BJ (cell line): ENCODE results near the gene RPS21. TPM values are rescaled to one million over a fixed set of nuclear protein-coding genes. Genes with fewer than 3 reads are reported as not detected.

Experiments
- CTCF ChIA-PET: fragments of 350-600 bp; formaldehyde crosslinking; extraction: SDS; loops from one replicate; lab custom pipeline; 2021; ENCODE audit warnings: antibody characterized with exemption, inconsistent platforms; lab: Yijun Ruan, JAX
- POLR2A ChIA-PET: fragments of 300-600 bp; sonication (Branson Sonifier 250); formaldehyde crosslinking; extraction: SDS; loops from one replicate; lab custom pipeline; 2021; ENCODE audit warnings: antibody characterized with exemption; lab: Charles Lee
- DNase-seq: peaks from one replicate; pipeline ENCODE4 v3.0.0-alpha.2; 2011; ENCODE audit warnings: low read depth
- H3K27me3 ChIP-seq: 2 replicates; pipeline ENCODE4 v1.6.0; 2011; ENCODE audit warnings: low read length; ENCODE audit not compliant: control insufficient read depth, insufficient read depth
- H3K36me3 ChIP-seq: 2 replicates; pipeline ENCODE4 v1.5.1; 2011; ENCODE audit warnings: low read length; ENCODE audit not compliant: control insufficient read depth, insufficient read depth
- H3K4me3 ChIP-seq: 2 replicates; pipeline ENCODE4 v1.5.1; 2011; ENCODE audit warnings: low read depth, mild to moderate bottlenecking, control low read depth, low read length
- polyA plus RNA-seq: library from polyadenylated mRNA; depleted of rRNA; stranded (reverse); fragments of >200 nt; gene quantifications from 2 replicates; pipeline ENCODE4 v1.2.3, GENCODE V29; 2011
- TF ChIP-seq, protein P1 (sequence below): IDR thresholded peaks from 2 replicates; pipeline ENCODE4 v1.5.1; 2011; ENCODE audit warnings: low read depth, mild to moderate bottlenecking, control low read depth, inconsistent platforms, low read length, moderate library complexity; ENCODE audit not compliant: insufficient read depth

The RPS21 gene
- polyA plus RNA-seq, 1 experiment, result 3,818 TPM

DNA sequence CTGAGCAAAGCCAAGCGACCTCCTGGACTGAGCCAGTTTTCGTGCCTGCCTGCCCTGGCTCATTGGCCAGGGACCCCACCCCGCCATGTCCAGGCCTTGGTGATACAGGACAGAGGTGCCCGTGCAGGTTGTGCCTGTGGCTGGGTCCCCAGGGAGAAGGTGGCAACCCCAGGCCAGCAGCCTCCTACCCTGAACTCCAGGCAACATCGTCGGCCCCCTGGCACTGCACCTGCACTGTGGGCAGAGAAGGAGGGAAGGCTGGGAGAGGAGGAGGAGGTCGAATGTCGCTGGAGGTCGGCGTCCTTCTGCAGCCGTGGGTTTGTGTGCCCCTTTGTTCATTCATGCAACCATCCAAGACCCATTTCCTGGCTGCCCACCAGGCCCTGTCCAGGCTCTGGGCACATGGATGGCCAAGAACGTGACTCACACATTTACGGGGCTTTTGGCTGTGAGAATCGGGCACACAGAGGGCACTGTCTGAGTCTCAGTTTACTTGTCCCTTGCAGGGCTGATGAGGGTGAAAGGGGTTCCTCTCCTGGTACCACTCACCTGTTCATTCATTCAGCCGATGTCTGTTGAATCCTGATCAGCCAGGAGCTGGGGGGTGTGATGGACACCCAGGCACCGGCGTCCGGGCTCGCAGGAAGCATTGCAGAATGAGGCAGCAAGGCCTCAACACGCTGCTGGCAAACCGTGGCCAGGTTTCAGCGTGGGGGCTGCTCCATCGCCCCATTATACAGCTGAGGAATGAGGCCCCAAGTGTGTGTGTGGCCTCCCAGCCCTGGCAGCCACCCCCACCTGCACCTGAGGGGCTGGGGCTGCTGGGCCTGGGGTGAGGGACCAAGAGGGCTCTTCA lies 42.8 kb downstream of the RPS21 start:
- ChIA-PET CTCF (no interaction called here), POLR2A (no interaction called here)
- TF ChIP-seq, protein P1, sequence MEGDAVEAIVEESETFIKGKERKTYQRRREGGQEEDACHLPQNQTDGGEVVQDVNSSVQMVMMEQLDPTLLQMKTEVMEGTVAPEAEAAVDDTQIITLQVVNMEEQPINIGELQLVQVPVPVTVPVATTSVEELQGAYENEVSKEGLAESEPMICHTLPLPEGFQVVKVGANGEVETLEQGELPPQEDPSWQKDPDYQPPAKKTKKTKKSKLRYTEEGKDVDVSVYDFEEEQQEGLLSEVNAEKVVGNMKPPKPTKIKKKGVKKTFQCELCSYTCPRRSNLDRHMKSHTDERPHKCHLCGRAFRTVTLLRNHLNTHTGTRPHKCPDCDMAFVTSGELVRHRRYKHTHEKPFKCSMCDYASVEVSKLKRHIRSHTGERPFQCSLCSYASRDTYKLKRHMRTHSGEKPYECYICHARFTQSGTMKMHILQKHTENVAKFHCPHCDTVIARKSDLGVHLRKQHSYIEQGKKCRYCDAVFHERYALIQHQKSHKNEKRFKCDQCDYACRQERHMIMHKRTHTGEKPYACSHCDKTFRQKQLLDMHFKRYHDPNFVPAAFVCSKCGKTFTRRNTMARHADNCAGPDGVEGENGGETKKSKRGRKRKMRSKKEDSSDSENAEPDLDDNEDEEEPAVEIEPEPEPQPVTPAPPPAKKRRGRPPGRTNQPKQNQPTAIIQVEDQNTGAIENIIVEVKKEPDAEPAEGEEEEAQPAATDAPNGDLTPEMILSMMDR, result no peak
- Histone ChIP-seq H3K36me3 (no peaks in the 10 kb centered on the region), H3K27me3 (peaks cover 11% of the 10 kb centered on the region), H3K4me3 (no peak overlapping the region)
- DNase-seq, result no peak

DNA sequence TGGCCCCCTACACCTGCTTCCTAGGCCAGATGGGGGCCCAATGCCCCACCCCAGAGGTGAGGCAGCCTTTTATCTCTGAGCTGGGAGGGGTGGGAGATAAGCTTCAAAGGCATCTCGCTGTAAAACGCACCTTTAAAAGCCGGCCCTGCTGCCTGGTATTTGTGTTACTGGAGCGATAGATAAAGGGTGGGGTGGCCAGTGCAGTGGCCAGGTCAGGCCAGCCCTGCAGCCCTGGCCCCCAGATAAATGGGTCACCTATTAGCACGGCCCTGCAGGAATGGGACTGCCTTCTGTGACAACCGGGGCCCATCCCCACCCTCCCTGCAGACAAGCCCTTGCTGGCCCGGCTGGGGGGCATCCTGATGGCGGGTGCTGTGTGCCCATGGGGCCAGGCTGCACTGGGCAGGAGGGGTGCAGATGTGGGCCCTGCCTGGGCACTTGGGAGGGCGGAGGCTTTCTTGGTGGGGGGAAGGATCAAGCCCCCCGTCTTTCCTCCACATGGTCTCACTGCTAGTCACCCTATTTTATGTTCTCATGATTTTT lies 43.5 kb downstream of the RPS21 start:
- Histone ChIP-seq H3K4me3 (no peak overlapping the region), H3K36me3 (no peaks in the 10 kb centered on the region), H3K27me3 (peaks cover 12% of the 10 kb centered on the region)
- CTCF ChIA-PET, result no interaction called here
- TF ChIP-seq, protein P1, result no peak
- no peak for DNase-seq
- POLR2A ChIA-PET, result no interaction called here

DNA sequence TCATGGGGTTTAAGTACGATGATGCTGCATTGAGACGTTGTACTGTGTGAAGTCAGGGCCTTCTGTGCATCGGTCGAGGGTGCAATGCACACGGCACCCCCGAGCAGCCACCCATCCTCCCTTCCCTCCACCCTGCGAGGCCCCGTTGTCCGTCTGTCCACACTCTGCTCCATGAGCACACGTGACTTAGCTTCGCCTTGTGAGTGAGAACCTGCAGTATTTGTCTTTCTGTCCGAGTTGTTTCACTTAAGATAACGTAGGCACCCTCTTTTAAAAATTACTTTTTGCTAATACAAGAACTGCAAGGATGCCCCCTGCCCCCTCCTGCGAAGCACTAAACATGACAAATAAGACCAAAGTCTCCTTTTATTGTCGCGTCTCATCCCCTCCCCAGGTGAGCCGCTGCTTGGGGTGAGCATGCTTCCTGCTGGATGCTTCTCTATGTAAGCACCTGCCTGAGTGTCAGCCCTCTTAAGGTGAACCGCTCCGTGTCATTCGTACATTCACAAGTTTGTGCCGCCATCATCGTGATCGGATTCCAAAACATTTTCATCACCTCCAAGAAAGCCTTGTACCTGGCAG lies 44.1 kb downstream of the RPS21 start:
- CTCF ChIA-PET, result no interaction called here
- TF ChIP-seq, protein P1, result no peak
- DNase-seq, result no peak
- H3K27me3 ChIP-seq, result peaks cover 13% of the 10 kb centered on the region
- no peaks in the 10 kb centered on the region for H3K36me3 ChIP-seq
- POLR2A ChIA-PET, result no interaction called here
- no peak overlapping the region for H3K4me3 ChIP-seq

DNA sequence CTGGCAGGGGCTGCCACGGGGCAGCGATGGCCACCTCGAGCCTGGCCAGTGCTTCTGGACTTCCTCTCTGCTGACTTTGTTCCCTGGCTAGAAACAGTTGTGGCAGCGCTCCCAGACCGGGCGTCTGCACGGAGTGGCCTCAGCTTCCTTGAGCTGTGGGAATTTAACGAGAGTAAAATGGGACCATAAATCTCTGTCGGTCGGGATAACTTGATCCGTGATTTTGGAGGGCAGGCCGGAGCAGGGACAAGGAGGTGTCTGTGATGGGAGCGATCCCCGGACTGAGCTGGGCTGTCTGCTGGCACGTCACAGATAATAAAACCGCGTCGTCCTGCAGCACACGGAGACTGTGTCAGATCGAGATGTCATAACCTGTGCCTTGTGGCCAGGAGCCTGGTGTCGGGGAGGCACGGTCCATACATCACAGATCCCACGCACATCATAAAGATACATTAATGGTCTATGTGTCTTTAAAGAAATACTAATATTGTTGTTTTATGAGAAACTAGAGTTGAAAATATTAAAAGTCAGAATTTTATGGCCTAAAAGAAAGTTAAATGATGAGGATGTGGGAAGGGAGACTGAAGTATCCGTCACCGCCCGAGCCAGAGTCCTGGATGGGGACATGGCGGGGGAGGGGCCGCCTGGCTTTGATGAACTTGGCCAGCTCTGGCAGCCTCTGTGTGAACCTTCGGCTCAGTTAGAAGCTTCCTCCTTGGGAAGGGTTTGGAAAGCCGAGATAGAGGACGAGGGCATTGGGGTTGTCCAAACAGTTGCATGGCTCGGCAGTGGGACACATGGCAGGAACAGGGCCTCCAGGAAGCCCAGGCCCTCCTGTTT lies 47.0 kb downstream of the RPS21 start:
- ChIA-PET CTCF (no interaction called here), POLR2A (no interaction called here)
- TF ChIP-seq, protein P1, result no peak
- H3K36me3 ChIP-seq, result no peaks in the 10 kb centered on the region
- peaks cover 16% of the 10 kb centered on the region for H3K27me3 ChIP-seq
- DNase-seq, result no peak
- no peak overlapping the region for H3K4me3 ChIP-seq

DNA sequence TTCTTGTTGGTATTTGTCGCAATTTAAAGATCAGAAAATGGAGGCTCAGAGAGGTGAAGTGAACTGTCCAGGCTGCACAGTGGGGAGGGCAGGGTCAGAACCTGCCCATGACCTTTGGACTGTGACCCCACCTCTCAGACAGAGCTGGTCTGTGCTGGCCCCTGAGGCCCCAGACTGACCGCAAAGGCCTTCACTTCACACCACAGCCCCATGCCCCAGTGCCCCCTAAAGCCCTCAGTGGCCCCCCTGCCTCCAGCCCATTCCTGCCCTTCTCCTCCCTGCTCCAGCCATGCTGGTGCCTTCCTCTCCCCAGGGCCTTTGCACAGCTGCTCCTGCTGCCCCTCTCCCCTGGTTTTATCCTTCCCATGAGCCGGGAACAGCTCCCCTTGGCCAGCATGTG lies 49.8 kb downstream of the RPS21 start:
- no peaks in the 10 kb centered on the region for H3K36me3 ChIP-seq
- TF ChIP-seq, protein P1, result no peak
- peaks cover 18% of the 10 kb centered on the region for H3K27me3 ChIP-seq
- POLR2A ChIA-PET, result no interaction called here
- DNase-seq, result no peak
- H3K4me3 ChIP-seq, result no peak overlapping the region
- CTCF ChIA-PET, result interaction anchor here (0.5 kb wide), 1 partner anchor 219 kb away, joined by 3 read pairs; no protein-coding TSS in a partner anchor
